ENCODE data around the gene CDK5RAP1. TPM values are rescaled to one million over a fixed set of nuclear protein-coding genes. Genes with fewer than 3 reads are reported as not detected.

CDK5RAP1 gene
- total RNA-seq, 1 donor from 2014 or later: 20.4 TPM

DNA sequence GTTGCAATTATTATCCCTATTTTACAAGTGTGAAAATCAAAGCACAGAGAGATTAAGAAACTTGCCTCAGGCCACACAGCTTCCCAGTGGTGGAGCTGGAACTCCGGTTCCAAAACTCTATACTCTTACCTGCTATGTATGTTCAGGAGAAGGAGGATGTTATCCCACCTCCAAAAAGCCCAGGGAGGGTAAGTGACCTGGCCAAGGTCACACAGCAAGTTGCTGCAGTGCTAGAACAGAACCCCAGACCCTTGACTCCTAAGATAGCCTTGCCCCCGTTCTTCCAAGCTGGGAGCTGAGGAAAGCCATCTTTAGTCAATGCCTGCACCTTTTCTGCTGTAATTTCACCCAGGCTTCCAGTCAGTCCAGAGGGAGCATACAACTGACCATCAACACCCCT lies 76.0 kb downstream of the CDK5RAP1 start:
- Histone ChIP-seq H3K27me3 (ENCODE audit: control insufficient read depth in 3 of 3, insufficient read depth in 3 of 3, low read length in 3 of 3) (peaks cover 8 to 20% (median 15%) of the 10 kb centered on the region in 3 donors), H3K27ac (ENCODE audit: low read depth, low read length) (no peak overlapping the region)

DNA sequence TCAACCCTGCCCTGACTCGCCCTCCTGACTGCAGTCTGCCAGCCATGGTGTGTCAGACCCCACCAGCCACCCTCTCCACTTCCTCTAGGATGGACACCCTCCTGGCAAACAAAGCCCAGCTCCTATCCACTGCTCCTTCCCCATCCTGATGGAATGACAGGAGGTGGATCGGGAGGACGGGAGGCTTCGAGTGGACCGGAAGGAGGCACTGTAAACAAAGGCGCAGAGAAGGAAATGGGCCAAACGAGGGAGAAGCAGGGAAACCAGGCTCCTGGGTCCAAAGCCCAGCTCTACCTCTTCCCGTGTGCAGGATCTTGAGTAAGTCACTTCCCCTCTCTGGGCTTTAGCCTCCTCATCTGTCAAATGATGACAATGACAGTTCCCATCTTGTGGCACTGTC lies 78.1 kb downstream of the CDK5RAP1 start:
- Histone ChIP-seq H3K9ac (ENCODE audit: low read depth in 1 of 3, low read length in 3 of 3) (no peak overlapping the region), H3K9me3 (ENCODE audit: control insufficient read depth in 3 of 3, low read length in 3 of 3) (no peaks in the 10 kb centered on the region), H3K27ac (ENCODE audit: low read depth, low read length) (no peak overlapping the region), H3K4me1 (ENCODE audit: control insufficient read depth in 3 of 3, insufficient read depth in 3 of 3, low read length in 3 of 3) (no peaks in the 10 kb centered on the region), H3K27me3 (ENCODE audit: control insufficient read depth in 3 of 3, insufficient read depth in 3 of 3, low read length in 3 of 3) (peaks cover 3 to 20% (median 4%) of the 10 kb centered on the region in 3 donors), H3K4me3 (ENCODE audit: low read length in 3 of 3) (no peak overlapping the region), H3K36me3 (ENCODE audit: control insufficient read depth in 3 of 3, insufficient read depth in 3 of 3, low read length in 3 of 3) (no peaks in the 10 kb centered on the region)

More for the DNA sequence above, 76.0 kb downstream of the CDK5RAP1 start:
- Histone ChIP-seq H3K9me3 (ENCODE audit: control insufficient read depth in 3 of 3, low read length in 3 of 3) (no peaks in the 10 kb centered on the region), H3K4me3 (ENCODE audit: low read length in 3 of 3) (no peak overlapping the region), H3K36me3 (ENCODE audit: control insufficient read depth in 3 of 3, insufficient read depth in 3 of 3, low read length in 3 of 3) (no peaks in the 10 kb centered on the region), H3K4me1 (ENCODE audit: control insufficient read depth in 3 of 3, insufficient read depth in 3 of 3, low read length in 3 of 3) (no peaks in the 10 kb centered on the region), H3K9ac (ENCODE audit: low read depth in 1 of 3, low read length in 3 of 3) (no peak overlapping the region)

DNA sequence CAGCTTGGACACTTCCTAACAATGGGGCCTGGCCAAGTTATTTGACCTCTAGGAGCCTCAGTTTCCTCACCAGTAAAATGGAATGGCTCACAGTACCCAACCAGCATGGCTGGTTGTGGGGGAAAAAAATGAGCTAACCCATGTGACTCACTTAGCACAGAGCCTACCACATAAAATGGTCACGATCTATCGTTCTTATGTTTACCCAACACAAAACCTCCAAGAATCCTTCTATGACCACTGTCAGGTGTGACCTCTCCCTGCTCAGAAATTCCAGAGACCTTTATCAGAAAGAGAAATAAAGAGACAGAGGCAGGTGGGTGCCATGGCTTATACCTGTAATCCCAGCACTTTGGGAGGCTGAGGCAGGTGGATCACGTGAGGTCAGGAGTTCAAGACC lies 78.9 kb downstream of the CDK5RAP1 start:
- Histone ChIP-seq H3K36me3 (ENCODE audit: control insufficient read depth in 3 of 3, insufficient read depth in 3 of 3, low read length in 3 of 3) (no peaks in the 10 kb centered on the region), H3K4me3 (ENCODE audit: low read length in 3 of 3) (no peak overlapping the region), H3K4me1 (ENCODE audit: control insufficient read depth in 3 of 3, insufficient read depth in 3 of 3, low read length in 3 of 3) (no peaks in the 10 kb centered on the region), H3K9ac (ENCODE audit: low read depth in 1 of 3, low read length in 3 of 3) (no peak overlapping the region), H3K27me3 (ENCODE audit: control insufficient read depth in 3 of 3, insufficient read depth in 3 of 3, low read length in 3 of 3) (peaks cover 4 to 23% (median 10%) of the 10 kb centered on the region in 3 donors), H3K27ac (ENCODE audit: low read depth, low read length) (no peak overlapping the region), H3K9me3 (ENCODE audit: control insufficient read depth in 3 of 3, low read length in 3 of 3) (no peaks in the 10 kb centered on the region)

DNA sequence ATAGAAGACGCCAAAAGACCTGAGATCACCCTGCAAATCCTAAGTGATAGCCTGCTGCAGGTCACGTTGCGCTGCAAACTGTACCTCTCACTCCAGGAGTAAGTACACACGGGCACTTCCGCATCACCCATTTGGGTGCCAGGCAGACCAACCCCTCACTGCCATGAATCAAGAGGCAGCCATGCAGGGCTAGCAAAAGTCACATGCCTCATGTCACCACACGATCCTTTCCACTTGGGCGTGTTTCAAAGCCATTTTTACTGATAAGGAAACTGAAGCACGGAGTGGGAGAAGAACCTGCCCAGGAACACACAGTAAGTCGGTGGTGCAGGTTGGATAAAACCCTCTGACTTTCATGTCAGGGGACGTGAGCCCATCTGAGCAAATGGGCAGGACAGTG lies 81.3 kb downstream of the CDK5RAP1 start:
- Histone ChIP-seq H3K27ac (ENCODE audit: low read depth, low read length) (no peak overlapping the region), H3K36me3 (ENCODE audit: control insufficient read depth in 3 of 3, insufficient read depth in 3 of 3, low read length in 3 of 3) (no peaks in the 10 kb centered on the region), H3K27me3 (ENCODE audit: control insufficient read depth in 3 of 3, insufficient read depth in 3 of 3, low read length in 3 of 3) (peaks cover 4 to 25% (median 17%) of the 10 kb centered on the region in 3 donors), H3K4me3 (ENCODE audit: low read length in 3 of 3) (no peak overlapping the region), H3K9ac (ENCODE audit: low read depth in 1 of 3, low read length in 3 of 3) (no peak overlapping the region), H3K9me3 (ENCODE audit: control insufficient read depth in 3 of 3, low read length in 3 of 3) (peaks cover 0 to 2% (median 0%) of the 10 kb centered on the region in 3 donors), H3K4me1 (ENCODE audit: control insufficient read depth in 3 of 3, insufficient read depth in 3 of 3, low read length in 3 of 3) (no peaks in the 10 kb centered on the region)

DNA sequence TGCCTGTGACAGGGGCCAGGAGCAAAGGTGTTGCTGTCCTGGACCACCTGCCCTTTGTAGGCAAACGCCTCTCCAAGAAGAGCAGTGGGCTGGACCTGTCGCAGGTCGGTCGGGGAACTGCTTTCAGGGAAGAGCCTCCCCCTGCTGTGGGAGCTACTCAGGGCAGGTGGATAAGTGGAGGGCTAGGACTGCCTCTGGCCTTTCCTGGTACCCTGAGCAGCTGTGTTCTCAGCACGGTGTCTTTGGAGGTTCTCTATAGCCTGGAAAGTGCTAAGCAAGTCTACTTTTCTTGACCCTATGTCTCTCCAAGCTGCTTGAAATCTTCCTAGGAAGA lies 83.3 kb downstream of the CDK5RAP1 start:
- no peaks in the 10 kb centered on the region for H3K36me3 ChIP-seq (ENCODE audit: control insufficient read depth in 3 of 3, insufficient read depth in 3 of 3, low read length in 3 of 3)
- no peak overlapping the region for H3K9ac ChIP-seq (ENCODE audit: low read depth in 1 of 3, low read length in 3 of 3)
- no peak overlapping the region for H3K27ac ChIP-seq (ENCODE audit: low read depth, low read length)
- H3K9me3 ChIP-seq (ENCODE audit: control insufficient read depth in 3 of 3, low read length in 3 of 3): peaks cover 0 to 2% (median 0%) of the 10 kb centered on the region in 3 donors
- H3K27me3 ChIP-seq (ENCODE audit: control insufficient read depth in 3 of 3, insufficient read depth in 3 of 3, low read length in 3 of 3): peaks cover 4 to 22% (median 14%) of the 10 kb centered on the region in 3 donors
- H3K4me3 ChIP-seq (ENCODE audit: low read length in 3 of 3): no peak overlapping the region
- H3K4me1 ChIP-seq (ENCODE audit: control insufficient read depth in 3 of 3, insufficient read depth in 3 of 3, low read length in 3 of 3): no peaks in the 10 kb centered on the region

DNA sequence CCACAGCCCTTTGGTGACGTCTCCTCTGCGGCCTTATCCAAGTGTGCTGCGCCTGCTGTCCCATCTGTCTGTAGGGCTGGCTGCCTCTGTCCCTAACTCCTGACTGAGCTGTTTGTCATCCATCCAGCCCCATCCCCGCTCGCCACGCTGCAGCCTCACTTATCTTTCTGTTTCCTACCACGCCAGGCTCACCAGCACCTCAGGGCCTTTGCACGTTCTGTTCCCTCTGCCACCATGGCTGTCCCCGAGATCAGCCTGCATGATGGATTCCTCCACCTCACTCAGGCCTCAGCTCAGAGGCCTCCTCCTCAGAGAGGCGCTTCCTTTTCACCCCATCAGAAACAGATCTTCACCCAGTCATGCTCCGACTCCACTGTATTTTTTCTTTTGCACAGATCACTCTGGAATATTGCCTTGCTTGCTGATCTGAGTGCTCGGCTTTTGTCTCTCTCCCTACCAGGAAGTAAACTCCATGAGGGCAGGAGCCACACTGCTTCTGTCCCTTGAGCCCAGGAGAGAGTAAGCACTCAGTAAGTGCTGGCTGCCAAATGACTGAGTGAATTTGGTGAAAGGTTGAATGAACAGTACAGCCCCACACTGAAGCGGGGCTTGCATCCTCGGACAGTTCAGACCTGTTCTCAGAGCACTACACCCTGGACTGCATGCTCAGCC lies 83.8 kb downstream of the CDK5RAP1 start:
- Histone ChIP-seq H3K9me3 (ENCODE audit: control insufficient read depth in 3 of 3, low read length in 3 of 3) (peaks cover 0 to 2% (median 0%) of the 10 kb centered on the region in 3 donors), H3K4me3 (ENCODE audit: low read length in 3 of 3) (no peak overlapping the region), H3K36me3 (ENCODE audit: control insufficient read depth in 3 of 3, insufficient read depth in 3 of 3, low read length in 3 of 3) (no peaks in the 10 kb centered on the region), H3K9ac (ENCODE audit: low read depth in 1 of 3, low read length in 3 of 3) (no peak overlapping the region), H3K27me3 (ENCODE audit: control insufficient read depth in 3 of 3, insufficient read depth in 3 of 3, low read length in 3 of 3) (peaks cover 4 to 22% (median 13%) of the 10 kb centered on the region in 3 donors), H3K4me1 (ENCODE audit: control insufficient read depth in 3 of 3, insufficient read depth in 3 of 3, low read length in 3 of 3) (no peaks in the 10 kb centered on the region), H3K27ac (ENCODE audit: low read depth, low read length) (no peak overlapping the region)

DNA sequence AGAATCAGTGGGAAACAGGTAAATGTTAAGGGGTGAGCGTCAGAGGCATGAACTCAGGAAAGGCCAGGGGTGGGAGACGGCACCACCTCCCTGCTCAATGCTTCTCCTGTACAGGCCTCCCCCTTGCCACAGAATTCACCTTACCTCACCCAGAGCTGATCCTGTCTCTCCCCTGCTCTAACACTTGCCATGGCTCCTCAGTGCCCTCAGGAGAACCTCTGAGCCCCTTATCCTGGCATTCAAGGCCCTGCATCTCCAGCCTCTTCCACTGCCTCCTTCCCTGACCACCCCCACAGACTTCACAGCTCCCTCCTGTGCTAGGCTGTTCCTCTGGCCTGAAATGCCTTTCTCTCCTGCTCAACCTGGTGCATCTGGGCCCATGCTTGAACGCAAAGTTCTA lies 84.4 kb downstream of the CDK5RAP1 start:
- no peak overlapping the region for H3K4me3 ChIP-seq (ENCODE audit: low read length in 3 of 3)
- H3K4me1 ChIP-seq (ENCODE audit: control insufficient read depth in 3 of 3, insufficient read depth in 3 of 3, low read length in 3 of 3): no peaks in the 10 kb centered on the region
- H3K27ac ChIP-seq (ENCODE audit: low read depth, low read length): no peak overlapping the region
- peaks cover 0 to 2% (median 0%) of the 10 kb centered on the region in 3 donors for H3K9me3 ChIP-seq (ENCODE audit: control insufficient read depth in 3 of 3, low read length in 3 of 3)
- no peak overlapping the region for H3K9ac ChIP-seq (ENCODE audit: low read depth in 1 of 3, low read length in 3 of 3)
- H3K36me3 ChIP-seq (ENCODE audit: control insufficient read depth in 3 of 3, insufficient read depth in 3 of 3, low read length in 3 of 3): no peaks in the 10 kb centered on the region
- H3K27me3 ChIP-seq (ENCODE audit: control insufficient read depth in 3 of 3, insufficient read depth in 3 of 3, low read length in 3 of 3): peaks cover 4 to 22% (median 13%) of the 10 kb centered on the region in 3 donors

DNA sequence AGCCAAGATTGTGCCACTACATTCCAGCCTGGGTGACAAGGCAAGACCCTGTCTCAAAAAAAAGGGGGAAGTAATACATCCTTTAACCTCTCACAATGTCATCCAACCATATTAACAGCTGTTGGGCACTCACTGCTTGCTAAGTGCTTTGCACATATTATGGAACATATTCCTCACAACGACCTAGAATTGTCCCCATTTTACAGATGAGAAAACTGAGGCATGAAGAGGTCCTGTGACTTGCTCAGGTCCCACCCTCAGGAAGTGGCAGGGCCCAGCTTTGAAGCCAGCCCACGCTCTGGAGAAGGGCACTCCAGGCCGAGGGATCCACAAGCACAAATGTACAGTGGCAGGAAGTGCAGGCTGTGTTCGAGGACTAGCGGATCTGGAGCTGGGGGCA lies 85.0 kb downstream of the CDK5RAP1 start:
- no peaks in the 10 kb centered on the region for H3K4me1 ChIP-seq (ENCODE audit: control insufficient read depth in 3 of 3, insufficient read depth in 3 of 3, low read length in 3 of 3)
- H3K27ac ChIP-seq (ENCODE audit: low read depth, low read length): no peak overlapping the region
- no peaks in the 10 kb centered on the region for H3K36me3 ChIP-seq (ENCODE audit: control insufficient read depth in 3 of 3, insufficient read depth in 3 of 3, low read length in 3 of 3)
- H3K4me3 ChIP-seq (ENCODE audit: low read length in 3 of 3): no peak overlapping the region
- peaks cover 4 to 17% (median 13%) of the 10 kb centered on the region in 3 donors for H3K27me3 ChIP-seq (ENCODE audit: control insufficient read depth in 3 of 3, insufficient read depth in 3 of 3, low read length in 3 of 3)
- H3K9me3 ChIP-seq (ENCODE audit: control insufficient read depth in 3 of 3, low read length in 3 of 3): peaks cover 0 to 2% (median 0%) of the 10 kb centered on the region in 3 donors
- no peak overlapping the region for H3K9ac ChIP-seq (ENCODE audit: low read depth in 1 of 3, low read length in 3 of 3)

DNA sequence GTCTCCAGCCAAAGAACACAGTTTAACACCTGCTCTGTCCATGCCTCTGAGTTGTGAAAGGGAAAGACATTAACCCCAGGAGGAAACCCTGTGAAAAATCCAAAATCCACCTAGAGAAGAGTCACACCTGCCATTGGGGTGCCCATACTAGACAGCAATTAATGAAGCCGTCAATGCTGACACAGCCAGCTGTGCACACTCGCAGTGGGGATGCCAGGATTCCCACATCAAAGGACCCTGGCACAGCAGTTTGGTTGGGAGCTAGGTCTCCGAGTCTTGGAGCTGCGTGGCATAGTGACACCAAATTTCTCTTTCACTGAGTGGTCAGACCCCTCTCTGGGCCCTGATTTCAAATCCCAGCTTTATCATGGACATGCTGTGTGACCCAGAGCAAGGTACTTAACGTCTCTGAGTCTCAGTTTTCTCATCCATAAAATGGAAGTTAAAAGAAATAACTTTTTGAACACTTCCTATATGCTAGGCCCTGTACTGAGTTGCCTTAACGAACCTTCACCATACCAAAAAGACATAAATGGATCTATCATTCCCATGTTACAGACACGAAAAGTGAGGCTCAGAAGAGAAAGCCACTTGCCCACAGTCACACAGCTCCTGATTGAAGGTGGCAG lies 87.5 kb downstream of the CDK5RAP1 start:
- H3K4me1 ChIP-seq (ENCODE audit: control insufficient read depth in 3 of 3, insufficient read depth in 3 of 3, low read length in 3 of 3): no peaks in the 10 kb centered on the region
- peaks cover 0 to 2% (median 0%) of the 10 kb centered on the region in 3 donors for H3K9me3 ChIP-seq (ENCODE audit: control insufficient read depth in 3 of 3, low read length in 3 of 3)
- H3K4me3 ChIP-seq (ENCODE audit: low read length in 3 of 3): no peak overlapping the region
- H3K9ac ChIP-seq (ENCODE audit: low read depth in 1 of 3, low read length in 3 of 3): no peak overlapping the region
- no peak overlapping the region for H3K27ac ChIP-seq (ENCODE audit: low read depth, low read length)
- no peaks in the 10 kb centered on the region for H3K36me3 ChIP-seq (ENCODE audit: control insufficient read depth in 3 of 3, insufficient read depth in 3 of 3, low read length in 3 of 3)
- peaks cover 3 to 17% (median 9%) of the 10 kb centered on the region in 3 donors for H3K27me3 ChIP-seq (ENCODE audit: control insufficient read depth in 3 of 3, insufficient read depth in 3 of 3, low read length in 3 of 3)

DNA sequence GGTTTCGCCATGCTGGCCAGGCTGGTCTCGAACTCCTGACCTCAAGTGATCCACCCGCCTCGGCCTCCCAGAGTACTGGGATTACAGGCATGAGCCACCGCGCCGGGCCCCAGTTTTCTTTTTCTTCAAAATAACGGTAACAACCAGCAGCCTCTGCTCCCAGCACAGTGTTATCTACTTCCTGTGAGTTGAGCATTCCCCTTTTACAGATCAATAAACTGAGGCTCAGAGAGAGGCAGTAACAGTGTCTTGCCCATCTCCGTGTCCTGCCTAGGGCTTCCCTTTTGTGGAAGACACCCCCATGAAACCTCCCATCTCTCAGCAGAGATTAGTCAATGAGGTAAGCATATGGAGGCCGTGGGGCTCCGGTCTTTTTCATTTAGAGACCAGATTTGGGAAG lies 88.7 kb downstream of the CDK5RAP1 start:
- Histone ChIP-seq H3K4me1 (ENCODE audit: control insufficient read depth in 3 of 3, insufficient read depth in 3 of 3, low read length in 3 of 3) (no peaks in the 10 kb centered on the region), H3K9me3 (ENCODE audit: control insufficient read depth in 3 of 3, low read length in 3 of 3) (peaks cover 0 to 2% (median 0%) of the 10 kb centered on the region in 3 donors), H3K4me3 (ENCODE audit: low read length in 3 of 3) (no peak overlapping the region), H3K9ac (ENCODE audit: low read depth in 1 of 3, low read length in 3 of 3) (no peak overlapping the region), H3K27ac (ENCODE audit: low read depth, low read length) (no peak overlapping the region), H3K27me3 (ENCODE audit: control insufficient read depth in 3 of 3, insufficient read depth in 3 of 3, low read length in 3 of 3) (peaks cover 0 to 11% (median 9%) of the 10 kb centered on the region in 3 donors), H3K36me3 (ENCODE audit: control insufficient read depth in 3 of 3, insufficient read depth in 3 of 3, low read length in 3 of 3) (no peaks in the 10 kb centered on the region)

Data from skeletal muscle tissue (tissue), 4 donors.